IPS-11a (cell line): ENCODE results near the gene SERPINB13.

Experiments
- H3K4me3 ChIP-seq: one replicate; pipeline ENCODE4 v1.5.1; 2013; ENCODE audit warnings: low read depth, low read length, control low read depth

The SERPINB13 gene

GRCh38 chr18:63586966-63587365 lies at the start of gene SERPINB13:
Gene SERPINB13 (plus strand): TSS chr18:63587343. CDS start chr18:63588668, 1,325 bp downstream.
- no peak within 1 kb of the TSS for H3K4me3 ChIP-seq

GRCh38 chr18:63539904-63540510 lies 47.1 kb upstream of the SERPINB13 start:
- no peak overlapping the region for H3K4me3 ChIP-seq

- H3K4me3 ChIP-seq = no peak within 1 kb of the TSS
Measured at GRCh38 chr18:63542069-63542468, 45.1 kb upstream of the SERPINB13 start, which contains the start of gene SERPINB12. Gene SERPINB12 (plus strand): TSS chr18:63542369. CDS start chr18:63556160, 13,791 bp downstream.

- no peak overlapping the region for H3K4me3 ChIP-seq
Measured at GRCh38 chr18:63544017-63544416, 43.1 kb upstream of the SERPINB13 start.

GRCh38 chr18:63545000-63545399 lies 42.1 kb upstream of the SERPINB13 start:
- no peak overlapping the region for H3K4me3 ChIP-seq

- no peak overlapping the region for H3K4me3 ChIP-seq
Measured at GRCh38 chr18:63550068-63550467, 37.1 kb upstream of the SERPINB13 start.

- no peak overlapping the region for H3K4me3 ChIP-seq
Measured at GRCh38 chr18:63551769-63552168, 35.4 kb upstream of the SERPINB13 start.

GRCh38 chr18:63552581-63552980 lies 34.6 kb upstream of the SERPINB13 start:
- no peak overlapping the region for H3K4me3 ChIP-seq

GRCh38 chr18:63553081-63553480 lies 34.1 kb upstream of the SERPINB13 start:
- no peak overlapping the region for H3K4me3 ChIP-seq

- no peak overlapping the region for H3K4me3 ChIP-seq
Measured at GRCh38 chr18:63559567-63560491, 27.3 kb upstream of the SERPINB13 start.

- no peak overlapping the region for H3K4me3 ChIP-seq
Measured at GRCh38 chr18:63562284-63562683, 24.9 kb upstream of the SERPINB13 start.

GRCh38 chr18:63564021-63564420 lies 23.1 kb upstream of the SERPINB13 start:
- no peak overlapping the region for H3K4me3 ChIP-seq

- H3K4me3 ChIP-seq = no peak overlapping the region
Measured at GRCh38 chr18:63564561-63564960, 22.6 kb upstream of the SERPINB13 start.

- no peak overlapping the region for H3K4me3 ChIP-seq
Measured at GRCh38 chr18:63567276-63567675, 19.9 kb upstream of the SERPINB13 start.

- no peak overlapping the region for H3K4me3 ChIP-seq
Measured at GRCh38 chr18:63567825-63568224, 19.3 kb upstream of the SERPINB13 start.

- no peak overlapping the region for H3K4me3 ChIP-seq
Measured at GRCh38 chr18:63570721-63571120, 16.4 kb upstream of the SERPINB13 start.

- no peak overlapping the region for H3K4me3 ChIP-seq
Measured at GRCh38 chr18:63575681-63576080, 11.5 kb upstream of the SERPINB13 start.

GRCh38 chr18:63578357-63578958 lies 8.7 kb upstream of the SERPINB13 start:
- no peak overlapping the region for H3K4me3 ChIP-seq

- no peak overlapping the region for H3K4me3 ChIP-seq
Measured at GRCh38 chr18:63579616-63580015, 7.5 kb upstream of the SERPINB13 start.

- H3K4me3 ChIP-seq = no peak overlapping the region
Measured at GRCh38 chr18:63585988-63586387, 1.2 kb upstream of the SERPINB13 start.

- no peak overlapping the region for H3K4me3 ChIP-seq
Measured at GRCh38 chr18:63586431-63586830, 712 bp upstream of the SERPINB13 start.

- no peak overlapping the region for H3K4me3 ChIP-seq
Measured at GRCh38 chr18:63588909-63589308, 1.8 kb downstream of the SERPINB13 start.
